Measurements from ENCODE around the gene GRM3.

GRM3 gene

GRCh38 chr7:86884152-86884551, 240.4 kb downstream of the GRM3 start:
- no peak for DNase-seq (ENCODE audit: extremely low read depth in 1 of 2, low read depth in 1 of 2)

GRCh38 chr7:86889501-86889900, 245.8 kb downstream of the GRM3 start:
- DNase-seq (ENCODE audit: extremely low read depth in 1 of 2, low read depth in 1 of 2), result no peak

- no peak for DNase-seq (ENCODE audit: extremely low read depth in 1 of 2, low read depth in 1 of 2)
These were observed 254.5 kb downstream of the GRM3 start for GRCh38 chr7:86898171-86898570.

- DNase-seq (ENCODE audit: extremely low read depth in 1 of 2, low read depth in 1 of 2), result no peak
These were observed 257.2 kb downstream of the GRM3 start for GRCh38 chr7:86900886-86901285.

- no peak for DNase-seq (ENCODE audit: extremely low read depth in 1 of 2, low read depth in 1 of 2)
These were observed 261.5 kb downstream of the GRM3 start for GRCh38 chr7:86904949-86905834.

GRCh38 chr7:86908948-86909347, 265.2 kb downstream of the GRM3 start:
- DNase-seq (ENCODE audit: extremely low read depth in 1 of 2, low read depth in 1 of 2), result no peak

GRCh38 chr7:86911659-86912058, 267.9 kb downstream of the GRM3 start:
- DNase-seq (ENCODE audit: extremely low read depth in 1 of 2, low read depth in 1 of 2), result no peak

GRCh38 chr7:86913709-86914108, 270.0 kb downstream of the GRM3 start:
- no peak for DNase-seq (ENCODE audit: extremely low read depth in 1 of 2, low read depth in 1 of 2)

Data from activated CD8-positive, alpha-beta memory T cell treated with anti-CD3 and anti-CD28 coated beads for 1 hour (primary cell).